HG03135 (cell line): Measurements from ENCODE around the gene SLC25A33.
A peak's percentile ranks its signal among the peaks of the same experiment; 100 is the strongest.
"Not testable (repeated sequence)": the region's sequence is repeated elsewhere in the genome, so short reads cannot be mapped to it uniquely, and the experiment has no call there.

Source experiments
- ATAC-seq: cut with Tn5 transposase; IDR thresholded peaks from one replicate; pipeline ENCODE4 v1.9.1; 2021; ENCODE audit warnings: mild to moderate bottlenecking, moderate library complexity; ENCODE audit not compliant: unreplicated experiment

The SLC25A33 gene, protein sequence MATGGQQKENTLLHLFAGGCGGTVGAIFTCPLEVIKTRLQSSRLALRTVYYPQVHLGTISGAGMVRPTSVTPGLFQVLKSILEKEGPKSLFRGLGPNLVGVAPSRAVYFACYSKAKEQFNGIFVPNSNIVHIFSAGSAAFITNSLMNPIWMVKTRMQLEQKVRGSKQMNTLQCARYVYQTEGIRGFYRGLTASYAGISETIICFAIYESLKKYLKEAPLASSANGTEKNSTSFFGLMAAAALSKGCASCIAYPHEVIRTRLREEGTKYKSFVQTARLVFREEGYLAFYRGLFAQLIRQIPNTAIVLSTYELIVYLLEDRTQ

DNA sequence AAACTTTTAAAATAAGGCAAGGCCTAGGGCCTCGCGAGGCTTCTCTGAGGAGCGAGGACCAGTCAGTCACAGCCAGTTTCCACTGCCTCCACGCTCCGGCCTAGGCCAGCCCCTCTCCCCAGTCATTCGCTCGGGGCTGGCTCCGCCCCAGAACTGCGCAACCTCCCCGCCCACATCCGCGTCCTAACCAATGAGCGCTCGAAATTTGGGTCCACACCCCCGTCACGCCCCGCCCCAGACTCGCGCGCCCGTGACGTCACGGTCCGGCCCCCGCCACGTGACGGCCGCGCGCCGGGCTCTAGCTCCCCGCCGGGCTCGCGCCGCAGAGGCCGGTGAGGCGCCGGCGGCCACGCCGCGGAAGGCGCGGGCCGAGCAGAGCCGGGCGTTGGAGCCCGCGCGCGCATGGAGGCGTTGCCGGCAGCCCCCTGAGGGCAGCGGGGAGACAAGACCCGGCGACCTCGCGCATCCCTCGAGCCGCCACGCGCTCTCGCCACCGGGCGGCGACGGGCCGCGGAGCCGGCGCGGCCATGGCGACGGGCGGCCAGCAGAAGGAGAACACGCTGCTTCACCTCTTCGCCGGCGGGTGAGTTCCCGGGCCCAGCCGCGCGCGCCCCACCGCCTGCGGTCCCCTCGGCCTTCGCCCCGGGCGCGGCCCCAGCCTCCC, at the start of gene SLC25A33:
Gene SLC25A33, plus strand, starts transcription at position 301 of the 664 bp plus-strand sequence. Its CDS starts 227 bp downstream, at position 528.
- ATAC-seq, result peak; percentile 93

DNA sequence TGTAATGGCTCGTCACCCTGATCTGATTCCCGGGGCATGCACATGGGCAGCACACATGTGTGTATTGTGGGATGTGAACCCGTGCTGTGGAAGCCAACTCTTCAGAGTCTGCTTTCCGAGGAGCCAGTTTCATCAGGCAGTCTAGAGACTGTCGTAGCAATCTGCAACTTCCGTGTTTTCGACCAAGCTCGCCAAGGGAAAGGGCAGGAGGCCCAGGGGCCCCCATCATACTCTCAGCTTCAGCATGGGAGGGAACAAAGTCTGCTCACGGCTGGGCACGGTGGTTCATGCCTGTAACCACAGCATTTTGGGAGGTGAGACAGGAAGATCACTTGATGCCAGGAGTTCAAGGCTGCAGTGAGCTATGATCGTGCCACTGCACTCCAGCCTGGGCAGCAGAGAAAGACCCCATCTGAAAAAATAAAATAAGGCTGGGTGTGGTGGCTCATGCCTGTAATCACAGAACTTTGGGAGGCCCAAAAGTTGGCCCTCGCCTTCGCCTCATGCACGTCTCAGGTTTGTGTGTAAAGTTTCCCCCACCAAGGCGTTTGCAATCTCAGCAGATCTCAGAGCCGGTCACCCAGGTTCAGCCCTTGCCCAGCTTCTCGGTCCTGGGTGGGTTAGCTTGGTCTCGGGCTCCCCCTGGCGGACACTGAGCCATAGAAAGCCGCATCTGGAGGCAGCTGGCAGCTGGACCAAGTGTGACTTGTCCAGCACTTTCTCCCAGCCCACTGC, 48.5 kb upstream of the SLC25A33 start:
- no peak for ATAC-seq

DNA sequence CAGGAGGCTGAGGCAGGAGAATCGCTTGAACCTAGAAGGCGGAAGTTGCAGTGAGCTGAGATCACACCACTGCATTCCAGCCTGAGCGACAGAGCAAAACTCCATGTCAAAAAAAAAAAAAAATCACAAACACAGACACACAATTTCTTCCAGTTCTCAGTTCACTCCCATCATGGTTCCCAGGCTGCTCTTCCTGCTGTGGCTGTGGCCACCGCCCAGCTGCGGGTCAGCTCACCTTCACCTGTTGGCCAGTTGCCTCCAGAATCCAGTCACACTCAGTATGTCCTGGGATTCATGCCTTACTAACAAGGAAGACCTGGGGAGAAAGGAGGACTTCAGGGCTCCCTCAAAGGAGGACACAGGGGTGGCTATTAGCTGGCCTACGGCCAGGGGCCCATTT, 45.9 kb upstream of the SLC25A33 start:
- ATAC-seq, result no peak

DNA sequence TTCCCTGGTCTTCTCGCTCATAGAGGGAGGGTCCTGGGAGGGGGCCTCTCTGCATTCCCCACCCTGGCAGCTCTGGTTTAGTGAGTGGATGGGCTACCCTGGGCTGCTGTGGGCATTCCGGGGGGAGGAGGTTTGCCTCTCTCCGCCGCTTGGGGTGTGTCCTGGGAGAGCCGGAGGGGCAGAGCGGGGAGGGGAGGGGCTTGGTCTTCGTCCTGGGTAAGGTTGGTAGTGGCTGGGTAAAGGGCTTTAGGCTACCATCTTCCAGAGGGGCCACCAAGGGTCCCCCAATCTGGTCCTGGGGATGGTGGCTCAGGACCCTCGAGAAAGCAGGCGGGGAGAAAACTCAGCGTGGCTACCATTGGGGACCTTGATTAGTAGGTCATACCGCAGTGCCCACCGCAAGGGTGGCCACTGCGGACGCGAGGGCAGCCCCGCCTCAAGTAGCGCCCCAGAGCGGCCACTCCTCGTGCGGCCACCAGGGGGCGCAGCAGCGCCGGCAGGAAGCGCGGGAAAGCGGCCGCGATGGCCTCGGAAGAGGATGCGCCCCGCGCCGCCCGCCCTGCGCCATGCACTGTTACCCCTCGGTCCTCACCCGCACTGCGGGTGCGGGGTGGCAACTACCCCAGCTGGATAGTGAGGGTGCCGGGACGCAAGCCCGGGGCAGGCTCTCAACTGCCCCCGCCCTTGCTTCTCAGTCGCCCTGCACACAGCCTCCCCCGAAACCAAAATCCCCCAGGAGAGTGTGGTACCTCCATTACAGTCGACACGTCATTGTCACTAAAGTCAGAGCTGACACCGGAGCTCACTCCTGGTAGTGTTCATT, 44.1 kb upstream of the SLC25A33 start:
- no peak for ATAC-seq

DNA sequence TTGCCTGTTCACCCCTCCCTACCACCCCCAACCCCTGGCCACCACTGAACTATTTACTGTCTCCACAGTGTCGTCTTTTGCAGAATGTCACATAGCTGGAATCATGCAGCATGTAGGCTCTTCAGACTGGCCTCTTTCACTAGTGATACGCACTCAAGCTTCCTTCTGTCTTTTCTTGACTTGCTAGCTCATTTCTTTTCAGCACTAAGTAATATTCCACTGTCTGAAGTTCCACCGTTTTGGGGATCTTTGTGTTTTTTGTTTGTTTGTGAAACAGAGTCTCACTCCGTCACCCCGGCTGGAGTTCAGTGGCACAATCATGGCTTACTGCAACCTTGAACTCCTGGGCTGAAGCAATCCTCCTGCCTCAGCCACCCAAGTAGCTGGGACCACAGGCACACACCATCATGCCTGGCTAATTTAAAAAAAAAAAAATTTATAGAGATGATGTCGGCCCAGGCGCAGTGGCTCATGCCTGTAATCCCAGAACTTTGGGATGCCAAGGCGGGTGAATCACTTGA, 43.4 kb upstream of the SLC25A33 start:
- ATAC-seq, result no peak

DNA sequence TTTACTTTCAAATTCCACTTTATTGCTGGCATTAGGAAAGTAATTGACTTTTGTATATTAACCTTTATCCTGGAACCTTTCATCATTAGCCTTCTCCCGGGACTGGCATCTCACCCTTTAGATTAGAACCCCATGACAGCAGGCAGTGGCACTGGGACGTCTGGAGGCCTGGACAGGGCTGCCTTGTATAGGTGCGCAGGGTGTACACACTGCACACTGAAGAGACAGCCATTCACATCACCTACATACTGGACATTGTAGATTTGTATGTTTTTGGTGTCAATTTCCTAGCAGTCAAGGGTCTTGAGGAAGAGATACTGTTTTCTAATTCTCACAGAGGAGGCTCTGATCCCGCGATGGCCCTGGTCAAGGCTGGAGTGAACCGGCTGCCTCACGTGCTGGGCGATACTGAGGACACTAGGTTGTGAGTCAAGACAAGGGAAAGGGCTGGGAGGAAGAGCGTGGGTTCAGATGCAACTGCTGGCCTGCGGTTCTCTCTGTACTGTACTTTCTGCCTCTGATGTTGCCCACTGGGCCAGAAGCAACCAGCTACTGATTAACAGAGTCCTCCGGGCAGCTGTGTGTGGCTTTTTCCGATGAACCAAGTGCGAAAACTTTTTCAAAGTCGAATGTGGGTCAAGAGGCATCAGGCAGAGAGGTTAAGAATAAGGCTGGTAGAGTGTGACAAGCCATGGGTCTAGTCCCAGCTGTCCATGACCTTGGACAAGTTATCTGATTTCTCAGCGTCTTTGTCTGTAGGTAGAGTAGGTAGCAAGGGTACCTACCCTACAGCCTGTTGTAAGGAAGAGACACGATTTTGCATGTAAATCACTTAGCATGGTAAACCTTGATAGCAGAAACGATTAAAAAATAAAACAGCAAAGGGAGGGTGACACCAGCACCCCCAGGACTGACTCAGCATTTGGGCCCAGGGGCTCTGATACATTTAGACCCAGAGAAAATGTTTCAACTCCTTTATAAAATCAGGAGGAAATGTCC, 38.2 kb upstream of the SLC25A33 start:
- ATAC-seq, result no peak

DNA sequence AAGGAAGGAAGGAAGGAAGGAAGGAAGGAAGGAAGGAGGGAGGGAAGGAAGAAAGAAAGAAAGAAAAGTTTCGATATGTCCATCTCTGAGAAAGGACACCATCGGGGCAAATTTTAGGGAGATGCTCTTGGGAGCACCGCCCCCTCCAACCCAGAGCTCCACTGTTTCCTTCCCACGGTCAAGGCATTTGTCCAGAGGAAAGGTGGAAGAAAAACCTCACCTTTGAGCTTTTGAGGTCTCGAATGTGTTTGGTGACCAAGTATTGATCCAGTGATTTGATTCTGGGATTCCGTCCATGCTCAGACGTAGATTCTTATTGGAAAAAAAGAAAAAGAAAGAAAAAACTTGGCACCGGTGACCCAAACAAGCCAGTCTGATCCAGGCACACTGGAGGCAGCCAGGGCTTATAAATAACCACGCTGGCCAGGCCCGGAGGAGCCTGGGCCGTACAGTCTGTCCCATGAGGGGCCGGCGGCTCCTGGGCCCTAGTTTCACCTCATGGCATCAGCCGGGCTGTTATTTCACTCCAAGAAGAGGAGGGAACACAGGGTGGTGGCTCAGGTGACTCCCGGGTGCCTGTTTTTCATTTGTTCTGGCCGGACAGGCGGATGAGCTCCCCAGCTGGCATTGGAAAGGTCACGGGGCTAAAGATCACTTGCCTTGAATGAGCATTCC, 36.1 kb upstream of the SLC25A33 start:
- no peak for ATAC-seq

DNA sequence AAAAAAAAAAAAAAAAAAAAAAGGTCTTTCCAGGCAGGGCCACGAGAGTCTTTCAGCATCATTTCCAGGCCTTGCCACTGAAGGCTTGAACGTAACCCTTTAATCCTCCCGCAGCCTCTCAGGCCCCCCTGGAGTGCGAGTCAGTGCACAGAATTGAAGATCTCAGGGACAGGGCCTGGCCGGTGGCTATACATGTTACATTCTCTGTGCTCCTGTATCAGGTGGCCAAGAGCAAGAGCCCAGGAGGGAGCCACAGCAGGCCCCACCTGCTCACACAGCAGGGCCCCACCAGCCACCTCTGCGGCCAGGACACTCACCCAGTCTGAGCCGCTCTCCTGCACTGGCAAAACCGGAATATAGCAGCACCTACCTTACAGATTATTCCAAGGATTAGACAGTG, 34.1 kb upstream of the SLC25A33 start:
- ATAC-seq, result no peak

DNA sequence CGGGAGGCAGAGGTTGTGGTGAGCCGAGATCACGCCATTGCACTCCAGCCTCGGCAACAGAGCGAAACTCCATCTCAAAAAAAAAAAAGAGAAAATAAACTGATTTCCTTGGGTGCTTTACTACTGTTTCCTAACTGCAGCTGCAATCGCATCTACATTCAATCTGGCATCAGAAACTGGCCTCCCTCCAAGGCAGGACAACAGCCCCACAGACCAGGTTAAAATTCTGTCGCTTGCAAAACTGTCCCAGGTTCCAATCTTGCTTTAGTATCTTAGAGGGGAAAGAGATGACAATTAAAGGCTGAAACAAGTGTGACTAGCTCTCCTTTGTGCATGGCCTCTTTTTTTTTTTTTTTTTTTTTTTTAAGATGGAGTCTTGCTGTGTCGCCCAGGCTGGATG, 32.4 kb upstream of the SLC25A33 start:
- ATAC-seq, result no peak

DNA sequence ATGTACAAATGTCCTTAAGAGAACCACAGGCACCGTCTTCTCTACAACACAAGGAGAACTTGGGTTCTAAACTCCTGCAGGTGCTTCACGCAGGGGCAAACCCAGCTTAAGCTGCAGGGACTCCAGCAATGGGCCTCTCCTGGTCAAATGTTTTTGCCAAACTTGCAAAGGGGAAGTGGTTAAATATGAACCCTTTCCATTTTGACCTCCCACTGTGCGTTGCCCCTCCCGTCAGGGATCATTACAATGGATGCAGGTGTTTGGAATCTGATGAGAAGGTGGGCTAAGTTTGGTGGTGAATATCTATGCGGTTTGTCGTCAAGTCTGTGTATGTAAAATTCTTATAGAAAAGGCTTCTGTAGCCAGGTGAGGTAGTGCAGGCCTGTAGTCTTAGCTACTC, 29.1 kb upstream of the SLC25A33 start:
- no peak for ATAC-seq

DNA sequence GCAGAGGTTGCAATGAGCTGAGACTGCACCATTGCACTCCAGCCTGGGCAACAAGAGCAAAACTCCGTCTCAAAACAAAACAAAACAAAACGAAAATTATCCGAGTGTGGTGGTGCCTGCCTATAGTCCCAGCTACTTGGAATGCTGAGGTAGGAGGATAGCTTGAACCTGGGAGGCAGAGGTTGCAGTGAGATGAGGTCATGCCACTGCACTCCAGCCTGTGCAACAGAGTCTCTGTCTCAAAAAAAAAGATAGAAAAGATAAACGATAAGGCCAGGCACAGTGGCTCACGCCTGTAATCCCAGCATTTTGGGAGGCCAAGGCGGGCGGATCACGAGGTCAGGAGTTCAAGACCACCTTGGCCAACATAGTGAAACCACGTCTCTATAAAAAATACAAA, 23.7 kb upstream of the SLC25A33 start:
- not testable (repeated sequence) for ATAC-seq

DNA sequence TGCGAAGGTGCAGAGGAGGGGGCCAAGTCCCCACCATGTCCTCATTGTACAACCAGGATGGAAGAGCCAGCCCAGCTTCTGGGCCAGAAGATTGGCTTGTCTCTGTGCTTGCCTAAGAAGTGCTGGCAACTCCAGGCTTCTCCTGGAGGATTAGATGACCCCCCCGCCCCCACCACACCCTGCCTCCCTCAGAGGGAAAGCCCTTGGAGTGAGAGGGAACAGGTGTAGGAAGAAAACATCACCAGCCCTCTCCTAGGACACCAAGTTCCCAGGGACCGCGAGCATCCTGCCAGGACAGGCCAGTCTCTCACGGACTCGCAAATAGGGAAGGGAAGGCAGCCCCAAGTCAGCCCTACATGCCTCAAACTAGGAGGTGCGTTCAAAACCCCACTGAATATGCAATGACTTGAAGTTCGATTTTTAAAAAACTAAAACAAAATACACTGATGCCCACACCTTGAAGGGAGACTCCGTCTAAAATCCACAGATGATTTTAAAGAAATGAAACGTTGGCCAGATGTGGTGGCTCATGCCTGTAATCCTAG, 20.7 kb upstream of the SLC25A33 start:
- no peak for ATAC-seq

DNA sequence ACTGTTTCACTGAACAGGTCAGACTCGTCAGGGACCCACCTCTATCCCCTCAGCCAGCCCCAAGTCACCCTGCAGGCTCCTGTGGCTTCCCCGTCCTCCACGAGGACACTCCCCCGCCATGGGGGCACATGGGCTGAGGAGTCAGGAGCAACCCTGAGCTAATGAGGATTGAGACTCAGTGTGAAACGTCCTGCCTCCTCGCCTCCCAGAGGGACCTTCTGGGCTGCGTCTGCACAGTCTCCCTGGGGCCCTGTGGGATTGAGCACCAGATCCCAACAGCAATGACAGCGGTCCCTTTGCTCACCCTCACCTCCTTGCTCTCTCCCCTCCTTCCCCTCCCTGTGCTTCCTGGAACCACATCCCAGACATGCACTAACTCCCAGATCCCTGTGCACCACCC, 18.9 kb upstream of the SLC25A33 start:
- no peak for ATAC-seq

DNA sequence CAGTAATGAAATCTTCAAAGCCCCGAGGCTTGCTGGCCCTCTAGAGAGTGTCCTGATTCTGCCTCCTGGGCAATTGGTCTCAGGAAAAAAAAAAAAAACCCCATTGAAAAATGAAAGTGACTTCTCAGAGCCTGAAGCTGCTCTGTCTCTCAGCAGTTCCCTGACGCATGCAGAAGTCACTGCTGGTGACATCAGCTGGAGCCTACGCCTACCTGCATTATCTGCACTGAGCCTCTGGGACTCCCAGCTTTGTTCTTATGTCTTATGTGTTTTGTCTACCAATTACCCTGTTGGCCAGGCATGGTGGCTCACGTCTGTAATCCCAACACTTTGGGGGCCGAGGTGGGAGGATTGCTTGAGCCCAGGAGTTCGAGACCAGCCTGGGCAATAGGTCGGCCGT, 10.1 kb upstream of the SLC25A33 start:
- ATAC-seq, result no peak

DNA sequence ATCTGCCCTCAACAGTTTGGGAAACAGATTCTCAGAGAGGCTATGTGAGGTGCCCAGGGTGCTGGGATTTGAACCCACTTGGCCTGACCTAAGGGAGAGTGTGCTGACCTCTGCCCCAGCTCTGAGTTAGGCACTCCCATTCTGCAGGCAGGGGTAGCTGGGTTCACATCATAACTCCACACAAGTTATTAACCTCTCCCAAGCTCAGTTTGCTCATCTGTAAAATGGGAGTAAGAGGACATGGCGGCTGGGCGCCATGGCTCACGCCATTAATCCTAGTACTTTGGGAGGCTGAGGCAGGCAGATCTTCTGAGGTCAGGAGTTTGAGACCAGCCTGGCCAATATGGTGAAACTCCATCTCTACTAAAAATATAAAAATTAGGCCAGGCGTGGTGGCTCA, 8.9 kb upstream of the SLC25A33 start:
- ATAC-seq, result no peak

DNA sequence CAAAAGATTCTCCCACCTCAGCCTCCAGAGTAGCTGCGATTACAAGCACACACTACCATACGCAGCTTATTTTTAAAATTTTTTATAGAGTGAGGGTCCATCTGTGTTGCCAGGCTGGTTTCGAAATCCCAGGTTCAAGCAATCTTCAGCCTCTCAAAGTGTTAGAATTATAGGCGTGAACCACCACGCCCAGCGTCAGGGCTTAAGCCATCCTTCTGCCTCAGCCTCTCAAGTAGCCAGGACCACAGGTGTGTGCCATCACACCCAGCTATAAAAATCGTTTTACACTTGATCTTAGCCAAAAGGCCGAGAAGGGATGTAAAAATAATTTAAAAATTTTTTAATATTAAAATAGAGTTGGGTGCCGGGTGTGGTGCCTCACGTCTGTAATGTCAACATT, 4.3 kb upstream of the SLC25A33 start:
- no peak for ATAC-seq

DNA sequence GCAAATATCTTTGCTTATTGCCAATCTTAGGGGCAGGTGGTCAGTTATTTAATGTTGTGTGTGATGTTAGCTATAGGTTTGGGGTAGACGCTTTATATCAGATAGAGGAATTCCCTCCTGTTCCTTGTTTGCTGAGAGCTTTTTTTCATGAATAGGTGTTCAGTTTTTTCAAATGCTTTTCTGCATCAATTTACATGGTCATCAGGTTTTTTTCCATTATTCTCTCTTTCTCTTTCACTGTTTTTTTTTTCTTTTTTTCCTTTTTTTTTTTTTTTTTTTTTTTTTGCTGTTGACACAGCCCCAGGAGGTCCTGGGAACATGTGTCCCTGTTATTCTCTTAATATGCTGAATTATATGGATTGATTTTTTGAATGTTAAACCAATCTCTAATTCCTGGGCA, 3.0 kb upstream of the SLC25A33 start:
- ATAC-seq, result no peak

DNA sequence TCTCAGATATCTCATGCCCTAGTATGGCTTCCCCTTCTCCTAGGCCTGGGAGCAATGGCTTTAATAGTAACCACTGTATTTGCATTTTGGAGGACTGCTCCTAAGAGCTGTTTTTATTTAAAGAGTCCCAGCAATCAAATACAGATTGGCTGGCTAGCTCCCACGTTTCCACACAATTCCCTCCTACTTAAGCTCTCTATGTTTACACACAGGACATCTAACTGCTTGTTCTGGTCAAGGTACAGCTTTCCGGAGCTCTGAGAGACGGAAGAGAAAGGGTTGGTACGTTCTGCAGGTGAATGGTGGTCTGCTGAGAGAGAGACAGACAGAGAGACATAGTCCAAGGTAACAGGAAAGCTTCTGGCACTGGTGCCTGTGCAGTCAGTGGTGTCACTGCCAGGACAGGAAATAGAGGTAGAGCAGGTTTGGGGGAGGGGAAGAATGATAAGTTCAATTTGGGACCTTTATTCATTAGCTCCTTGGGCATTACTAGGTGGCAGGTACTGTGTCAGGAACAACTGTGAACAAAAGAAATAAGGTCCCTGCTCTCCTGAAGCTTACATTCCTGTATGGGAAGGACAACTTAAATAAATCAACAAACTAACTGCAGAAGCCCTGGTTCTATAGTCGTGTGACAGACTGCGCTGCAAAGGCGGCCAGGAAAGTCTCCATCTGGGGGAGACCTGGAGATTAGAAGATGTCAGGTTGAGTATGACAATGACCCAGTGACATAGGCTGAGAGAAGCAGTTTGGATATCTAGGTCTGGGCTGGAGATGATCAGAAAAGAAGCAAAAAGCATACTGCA, 1.2 kb upstream of the SLC25A33 start:
- ATAC-seq, result no peak
